GM18502 (cell line): ENCODE measurements around the gene MARK2.

Experiments
- ATAC-seq: cut with Tn5 transposase; IDR thresholded peaks from one replicate; pipeline ENCODE4 v1.9.1; 2021; ENCODE audit warnings: mild to moderate bottlenecking; ENCODE audit not compliant: unreplicated experiment, poor library complexity

Gene MARK2

GRCh38 chr11:63906585-63906984, 67.7 kb downstream of the MARK2 start:
- no peak for ATAC-seq

- ATAC-seq, result no peak
These were observed 68.2 kb downstream of the MARK2 start for GRCh38 chr11:63907063-63907462.

DNA sequence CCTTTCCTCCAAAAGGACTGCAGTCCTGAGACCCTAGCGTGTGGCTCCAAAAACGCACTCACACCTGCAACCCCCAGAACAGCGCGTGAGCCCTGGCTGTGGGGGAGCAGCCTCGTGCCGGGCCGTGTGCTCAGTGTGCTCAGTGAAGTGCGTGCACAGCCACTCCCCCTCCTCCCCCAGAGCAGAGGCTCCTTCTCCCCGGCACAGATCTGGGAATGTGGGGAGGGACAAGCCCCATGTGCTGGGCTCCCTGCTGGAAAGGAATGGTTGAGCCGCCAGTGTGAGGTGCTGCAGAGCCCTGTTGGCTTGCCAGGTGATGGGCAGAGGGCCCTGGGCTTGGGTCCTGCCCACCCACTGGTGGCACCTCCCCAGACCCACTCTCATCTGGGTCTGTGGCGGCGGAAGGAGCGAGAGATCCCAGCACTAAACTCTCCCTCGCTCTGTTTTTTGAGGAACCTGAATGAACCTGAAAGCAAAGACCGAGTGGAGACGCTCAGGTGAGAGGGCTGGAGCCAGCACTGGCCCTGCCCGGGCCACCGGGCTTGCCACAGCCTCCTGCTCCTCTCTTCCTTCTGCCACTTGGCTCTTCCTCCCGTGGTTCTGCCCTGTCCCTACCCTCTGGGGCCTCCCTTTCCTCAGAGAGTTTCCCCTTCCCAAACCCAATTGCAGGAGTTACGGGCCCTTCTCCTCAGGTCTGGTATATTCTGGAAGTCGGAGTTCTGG, 69.1 kb downstream of the MARK2 start:
- no peak for ATAC-seq

DNA sequence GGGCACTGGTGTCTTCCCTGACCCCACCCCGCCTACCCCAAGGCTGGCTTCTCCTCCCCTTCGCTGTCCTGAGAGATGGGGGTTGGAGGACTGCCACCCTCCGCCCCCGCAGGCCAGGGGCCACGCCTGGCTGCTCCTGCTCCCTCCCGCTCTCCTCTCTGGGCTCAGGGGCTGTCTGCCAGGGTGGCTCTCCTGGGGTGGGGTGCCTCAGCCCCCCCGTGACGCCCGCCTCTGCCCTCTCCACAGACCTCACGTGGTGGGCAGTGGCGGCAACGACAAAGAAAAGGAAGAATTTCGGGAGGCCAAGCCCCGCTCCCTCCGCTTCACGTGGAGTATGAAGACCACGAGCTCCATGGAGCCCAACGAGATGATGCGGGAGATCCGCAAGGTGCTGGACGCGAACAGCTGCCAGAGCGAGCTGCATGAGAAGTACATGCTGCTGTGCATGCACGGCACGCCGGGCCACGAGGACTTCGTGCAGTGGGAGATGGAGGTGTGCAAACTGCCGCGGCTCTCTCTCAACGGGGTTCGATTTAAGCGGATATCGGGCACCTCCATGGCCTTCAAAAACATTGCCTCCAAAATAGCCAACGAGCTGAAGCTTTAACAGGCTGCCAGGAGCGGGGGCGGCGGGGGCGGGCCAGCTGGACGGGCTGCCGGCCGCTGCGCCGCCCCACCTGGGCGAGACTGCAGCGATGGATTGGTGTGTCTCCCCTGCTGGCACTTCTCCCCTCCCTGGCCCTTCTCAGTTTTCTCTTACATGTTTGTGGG, 69.9 kb downstream of the MARK2 start:
- ATAC-seq, result no peak

- ATAC-seq, result no peak
These were observed 70.9 kb downstream of the MARK2 start for GRCh38 chr11:63909591-63910506.

DNA sequence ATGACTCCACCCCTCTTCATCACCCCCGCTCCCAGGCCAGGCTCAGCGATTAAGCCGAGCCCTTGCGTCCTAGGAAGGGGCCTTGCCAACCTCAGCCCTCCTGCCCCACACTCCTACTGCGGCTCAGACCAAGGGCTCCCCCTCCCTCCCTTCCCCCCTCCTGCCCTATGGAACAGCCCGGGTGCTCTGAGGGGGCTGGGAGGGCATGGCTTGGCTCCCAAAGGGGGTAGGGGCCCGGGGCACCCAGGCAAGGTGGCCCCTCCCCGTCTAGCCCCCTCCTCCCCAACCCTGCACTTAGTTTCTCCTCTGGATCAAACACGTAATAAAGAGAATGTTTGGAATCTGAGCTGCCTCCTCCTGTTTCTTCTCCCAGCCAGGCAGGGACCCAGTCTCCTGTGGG, 71.8 kb downstream of the MARK2 start:
- ATAC-seq, result no peak

DNA sequence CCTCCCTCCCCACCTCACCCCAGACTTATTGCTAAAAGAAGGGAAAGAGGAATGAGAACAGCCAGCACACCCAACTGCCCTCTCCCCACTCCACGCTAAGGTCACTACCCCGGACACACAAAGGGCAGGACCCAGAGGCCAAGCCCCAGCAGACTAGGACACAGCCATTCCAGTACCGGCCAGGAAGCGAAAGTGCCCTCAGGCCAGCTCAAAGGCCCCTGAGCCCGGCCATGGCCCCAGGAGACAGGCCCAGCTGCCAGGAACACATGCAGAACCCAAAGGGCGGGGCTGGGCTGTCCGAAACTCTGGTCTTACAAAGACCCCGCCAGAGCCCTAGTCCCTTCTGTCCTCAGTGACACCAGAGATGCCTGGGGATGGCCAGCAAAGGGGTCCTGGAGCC, 72.5 kb downstream of the MARK2 start:
- ATAC-seq, result no peak

DNA sequence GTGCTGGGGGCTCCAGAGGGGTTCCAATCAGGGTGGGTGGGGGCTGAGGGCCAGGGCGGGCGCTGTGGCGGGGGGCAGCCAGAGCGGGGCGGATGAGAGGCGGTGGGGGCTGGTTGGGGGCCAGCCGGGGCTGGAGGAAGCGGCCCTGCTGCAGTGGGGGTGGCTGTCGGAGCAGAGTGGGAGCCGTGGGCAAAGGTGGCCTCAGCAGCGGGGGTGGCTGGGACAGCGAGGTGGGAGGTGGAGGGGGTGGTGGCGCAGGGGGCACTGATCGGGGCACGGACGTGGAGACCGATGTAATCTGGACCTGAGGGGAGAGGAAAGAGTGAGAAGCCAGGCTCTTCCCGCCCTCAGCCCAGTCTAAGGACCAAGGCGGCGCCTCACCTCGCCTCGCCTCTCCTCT, 73.0 kb downstream of the MARK2 start:
- no peak for ATAC-seq

DNA sequence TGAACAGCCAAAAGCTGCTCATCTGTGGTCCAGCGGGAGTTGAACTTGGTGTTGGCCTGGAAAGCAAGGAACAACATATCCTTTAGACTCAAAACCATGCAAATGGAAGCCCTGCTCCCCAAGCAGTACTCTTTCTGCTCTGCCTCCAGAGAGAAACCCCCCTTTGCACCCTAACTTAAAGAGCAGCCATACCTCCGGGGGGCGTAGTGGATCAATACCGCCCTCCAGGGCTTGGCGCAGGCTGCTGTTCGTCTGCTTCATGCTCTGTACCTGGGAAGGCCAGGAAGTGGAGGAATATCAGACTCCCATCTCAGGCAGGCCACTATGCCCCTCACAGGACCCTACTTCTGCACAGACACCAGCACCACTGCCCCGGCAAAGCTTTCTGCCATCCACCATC, 73.8 kb downstream of the MARK2 start:
- ATAC-seq, result no peak

GRCh38 chr11:63913866-63914830, 75.2 kb downstream of the MARK2 start:
- ATAC-seq, result no peak

- no peak for ATAC-seq
These were observed 76.2 kb downstream of the MARK2 start for GRCh38 chr11:63914896-63915691.

DNA sequence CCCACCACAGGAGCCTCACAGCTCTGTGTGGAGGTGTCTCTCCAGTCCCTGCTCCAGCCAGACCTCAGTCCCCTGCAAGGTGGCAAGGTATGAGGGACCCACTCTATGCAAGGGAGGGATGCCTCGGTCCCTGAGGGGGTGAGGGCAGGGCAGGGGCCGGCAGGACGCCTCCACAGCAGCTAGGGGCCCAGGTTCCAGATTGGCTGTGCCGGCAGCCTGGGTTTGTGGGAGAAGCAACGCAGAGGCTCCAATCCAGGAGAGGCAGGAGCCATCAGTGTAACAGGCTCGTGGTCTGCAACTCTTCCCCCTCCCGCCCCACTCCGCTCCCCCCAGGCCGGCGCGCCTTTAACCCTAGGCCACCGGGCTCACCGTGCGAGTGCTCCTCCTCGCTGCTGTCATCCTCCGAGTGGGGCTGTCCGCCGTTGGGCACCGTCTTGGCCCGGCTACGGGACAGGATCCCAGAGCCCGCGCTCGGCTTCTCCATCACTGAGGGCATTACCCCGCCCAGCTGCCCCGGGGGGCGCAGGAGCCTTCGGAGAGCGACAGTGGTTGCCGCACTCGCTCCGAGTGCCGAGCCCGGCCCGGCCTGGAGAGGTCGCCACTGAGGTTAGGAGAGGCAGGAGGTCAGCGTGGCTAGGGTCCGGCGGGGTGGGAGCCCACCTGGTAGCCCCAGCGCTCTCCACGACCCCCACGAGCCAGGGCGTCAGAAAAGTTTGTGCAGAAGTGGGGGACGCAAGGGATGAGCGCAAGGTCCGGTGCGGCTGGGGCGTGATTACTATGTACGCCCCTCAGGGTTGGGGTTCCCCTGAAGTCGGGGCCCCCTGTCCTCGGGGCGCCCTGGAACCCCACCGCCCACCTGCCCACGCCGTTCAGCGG, 77.3 kb downstream of the MARK2 start:
- no peak for ATAC-seq

DNA sequence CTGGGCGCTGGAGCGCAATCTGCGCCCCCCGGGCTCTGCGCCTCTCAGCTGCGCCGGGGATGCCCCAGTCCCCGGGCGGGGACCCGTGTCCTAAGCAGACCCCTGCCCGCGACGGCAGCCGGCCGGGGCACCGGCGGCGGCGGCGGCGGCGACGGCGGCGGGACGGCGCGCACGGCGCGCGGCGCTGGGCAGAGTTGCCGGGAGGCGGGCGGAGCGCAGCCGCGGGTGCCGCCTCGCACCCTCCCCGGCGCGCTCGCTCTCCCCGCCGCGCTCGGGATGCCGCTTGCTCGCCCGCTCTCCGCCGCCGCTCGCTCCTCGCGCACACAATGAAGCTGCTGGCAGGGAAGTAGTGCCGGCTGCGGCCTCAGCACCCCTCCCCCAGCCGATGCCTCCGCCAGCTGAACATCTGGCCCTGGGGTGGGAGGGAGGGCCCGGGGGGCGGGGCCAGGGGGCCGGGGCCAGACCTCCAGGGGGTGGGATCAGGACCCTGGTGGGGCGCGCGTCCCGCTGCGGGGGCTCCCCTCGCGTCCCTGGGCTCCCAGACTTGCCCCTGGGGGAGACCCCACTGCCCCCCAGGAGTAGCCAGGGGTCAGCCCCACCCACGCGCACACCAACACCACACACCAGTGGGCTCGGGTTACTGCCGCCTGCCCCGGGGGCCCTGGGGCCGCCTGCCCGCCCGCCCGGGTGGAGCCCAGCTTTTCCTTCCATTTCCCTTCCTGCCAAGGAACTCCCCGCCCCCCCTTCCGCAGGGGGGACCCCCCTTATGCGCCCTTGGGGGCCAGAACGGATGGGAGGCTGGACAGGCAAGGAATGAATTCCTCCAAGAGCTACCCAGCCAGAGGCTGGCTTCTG, 78.2 kb downstream of the MARK2 start, which contains the start of gene RCOR2:
RCOR2 (minus strand) TSS at position 328 of the 855 bp plus-strand sequence. CDS start 708 bp downstream, outside the sequence.
- ATAC-seq, result no peak

- no peak for ATAC-seq
These were observed 79.0 kb downstream of the MARK2 start for GRCh38 chr11:63917692-63918506.

DNA sequence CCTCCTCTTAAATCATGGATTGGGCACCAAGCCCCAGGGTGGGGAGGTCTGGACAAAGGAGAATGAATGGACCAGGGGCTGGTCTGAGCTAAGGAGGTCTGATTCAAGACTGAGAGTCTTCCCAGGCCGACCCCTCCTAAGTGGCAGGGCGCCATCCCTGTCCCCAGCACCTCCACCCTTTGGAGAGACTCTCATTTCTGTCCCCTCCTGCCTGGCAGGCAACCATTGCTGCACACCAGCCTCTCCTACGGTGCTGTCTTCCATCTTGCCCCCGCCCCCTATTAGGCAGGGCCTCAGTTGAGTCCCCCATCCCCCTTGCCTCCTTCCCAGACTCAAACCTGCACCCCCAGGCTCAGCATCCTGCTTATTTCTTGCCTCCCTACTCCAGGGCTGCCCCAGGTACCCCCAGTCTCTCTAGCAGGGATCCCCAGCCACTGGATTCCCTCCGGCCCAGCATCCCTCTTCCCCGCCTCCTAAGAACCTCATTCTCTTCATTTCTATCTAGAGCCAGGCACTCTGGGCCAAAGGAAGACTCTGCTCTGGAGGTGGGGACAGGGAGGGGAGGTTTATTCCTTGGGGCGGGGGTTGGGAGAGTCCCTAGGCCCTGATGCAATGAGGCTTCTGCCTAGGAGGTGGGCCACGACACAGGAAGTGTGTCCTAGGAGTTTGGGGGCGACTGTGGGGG, 79.7 kb downstream of the MARK2 start:
- ATAC-seq, result no peak
